ENCODE data around the gene APBB2. TPM values are rescaled to one million over a fixed set of nuclear protein-coding genes. Genes with fewer than 3 reads are reported as not detected.

Gene APBB2
- total and polyA plus RNA-seq, 11 donors: 8.6 to 39.1 (median 26.7) TPM

DNA sequence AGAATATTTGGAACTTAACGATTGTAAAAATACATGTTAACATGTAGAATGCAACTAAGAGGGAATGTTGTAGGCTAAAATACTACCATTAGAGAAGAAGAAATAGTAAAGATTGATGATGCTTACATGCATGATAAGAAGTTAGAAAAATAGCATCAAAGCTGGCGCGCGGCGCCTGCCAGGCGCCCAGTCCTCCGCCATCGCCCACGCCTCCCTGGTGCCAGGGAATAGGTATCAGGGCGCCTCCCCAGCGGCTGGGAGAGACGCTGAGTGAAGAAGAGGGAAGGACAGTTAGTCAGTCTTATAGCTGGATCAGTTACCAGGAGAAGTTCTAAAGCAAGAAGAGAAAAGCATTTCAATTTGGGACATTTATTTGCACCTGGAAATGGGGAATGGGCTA, 428.6 kb downstream of the APBB2 start:
- Histone ChIP-seq H3K27me3 (no peaks in the 10 kb centered on the region), H3K36me3 (no peaks in the 10 kb centered on the region), H3K9me3 (no peaks in the 10 kb centered on the region), H3K4me3 (no peak overlapping the region), H3K27ac (no peak overlapping the region), H3K4me1 (peaks cover 0 to 11% (median 0%) of the 10 kb centered on the region in 12 donors)
- WGBS, 4 donors: 95 to 97% (median 95%) methylated on average over 12 of the region's 12 CpGs
- intact Hi-C loops (cut with DNase I): no loop called here
- no peak for TF ChIP-seq POLR2A (IDR thresholded peaks at IDR 0.05)
- TF ChIP-seq, protein P1, sequence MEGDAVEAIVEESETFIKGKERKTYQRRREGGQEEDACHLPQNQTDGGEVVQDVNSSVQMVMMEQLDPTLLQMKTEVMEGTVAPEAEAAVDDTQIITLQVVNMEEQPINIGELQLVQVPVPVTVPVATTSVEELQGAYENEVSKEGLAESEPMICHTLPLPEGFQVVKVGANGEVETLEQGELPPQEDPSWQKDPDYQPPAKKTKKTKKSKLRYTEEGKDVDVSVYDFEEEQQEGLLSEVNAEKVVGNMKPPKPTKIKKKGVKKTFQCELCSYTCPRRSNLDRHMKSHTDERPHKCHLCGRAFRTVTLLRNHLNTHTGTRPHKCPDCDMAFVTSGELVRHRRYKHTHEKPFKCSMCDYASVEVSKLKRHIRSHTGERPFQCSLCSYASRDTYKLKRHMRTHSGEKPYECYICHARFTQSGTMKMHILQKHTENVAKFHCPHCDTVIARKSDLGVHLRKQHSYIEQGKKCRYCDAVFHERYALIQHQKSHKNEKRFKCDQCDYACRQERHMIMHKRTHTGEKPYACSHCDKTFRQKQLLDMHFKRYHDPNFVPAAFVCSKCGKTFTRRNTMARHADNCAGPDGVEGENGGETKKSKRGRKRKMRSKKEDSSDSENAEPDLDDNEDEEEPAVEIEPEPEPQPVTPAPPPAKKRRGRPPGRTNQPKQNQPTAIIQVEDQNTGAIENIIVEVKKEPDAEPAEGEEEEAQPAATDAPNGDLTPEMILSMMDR (IDR thresholded peaks at IDR 0.05): no peak
- ATAC-seq: no peak
- DNase-seq: no peak

DNA sequence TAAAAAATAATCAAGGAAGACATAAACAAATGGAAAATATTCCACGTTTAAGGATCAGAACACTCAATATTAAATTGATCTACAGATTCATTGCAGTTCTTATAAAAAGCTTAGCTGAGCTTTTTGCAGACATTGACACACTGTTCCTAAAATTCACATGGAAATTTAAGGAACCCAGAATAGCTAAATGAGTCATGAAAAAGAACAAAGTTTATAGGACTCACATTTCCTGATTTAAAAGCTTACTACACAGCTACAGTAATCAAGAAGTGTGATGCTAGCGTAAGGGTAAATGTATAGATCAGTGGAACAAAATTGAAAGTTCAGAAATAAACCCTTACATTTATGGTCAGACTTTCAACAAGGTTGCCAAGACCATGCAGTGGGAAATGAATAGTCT, 431.5 kb downstream of the APBB2 start:
- Histone ChIP-seq H3K4me3 (no peak overlapping the region), H3K4me1 (no peaks in the 10 kb centered on the region), H3K36me3 (no peaks in the 10 kb centered on the region), H3K9me3 (peaks cover 0 to 11% (median 2%) of the 10 kb centered on the region in 12 donors), H3K27me3 (no peaks in the 10 kb centered on the region), H3K27ac (peak overlapping the region in 1 of 12 donors; percentile 3)
- intact Hi-C loops (cut with DNase I): no loop called here
- DNase-seq: no peak
- 78 to 87% (median 87%) methylated on average over 2 of the region's 2 CpGs for WGBS, 4 donors
- ATAC-seq: no peak
- TF ChIP-seq, protein P1 (IDR thresholded peaks at IDR 0.05): no peak
- TF ChIP-seq POLR2A (IDR thresholded peaks at IDR 0.05): no peak

DNA sequence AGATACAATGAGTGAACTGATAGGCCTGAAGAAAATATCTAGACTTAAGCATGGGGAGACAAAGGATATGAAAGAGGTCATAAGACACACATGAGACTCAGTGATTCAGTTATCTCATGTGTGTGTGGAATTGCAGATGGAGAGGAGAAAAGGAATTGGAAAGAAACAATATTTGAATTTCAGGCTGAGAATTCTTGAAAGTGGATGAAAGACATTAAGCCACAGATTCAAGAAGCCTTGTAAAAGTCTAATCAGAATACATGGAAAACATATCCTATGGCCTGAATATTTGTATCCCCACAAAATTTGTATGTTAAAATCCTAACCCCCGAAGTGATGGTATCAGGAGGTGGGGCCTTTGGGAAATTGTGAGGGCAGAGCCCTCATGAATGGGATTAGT, 436.3 kb downstream of the APBB2 start:
- WGBS, 4 donors: 91 to 98% (median 94%) methylated on average over 1 of the region's 1 CpG
- no peak overlapping the region for H3K27ac ChIP-seq
- intact Hi-C loops (cut with DNase I): no loop called here
- H3K4me3 ChIP-seq: no peak overlapping the region
- ATAC-seq: no peak
- no peaks in the 10 kb centered on the region for H3K36me3 ChIP-seq
- no peaks in the 10 kb centered on the region for H3K27me3 ChIP-seq
- DNase-seq: no peak
- TF ChIP-seq POLR2A (IDR thresholded peaks at IDR 0.05): no peak
- TF ChIP-seq, protein P1 (IDR thresholded peaks at IDR 0.05): no peak
- H3K9me3 ChIP-seq: peaks cover 0 to 18% (median 4%) of the 10 kb centered on the region in 12 donors
- no peaks in the 10 kb centered on the region for H3K4me1 ChIP-seq

DNA sequence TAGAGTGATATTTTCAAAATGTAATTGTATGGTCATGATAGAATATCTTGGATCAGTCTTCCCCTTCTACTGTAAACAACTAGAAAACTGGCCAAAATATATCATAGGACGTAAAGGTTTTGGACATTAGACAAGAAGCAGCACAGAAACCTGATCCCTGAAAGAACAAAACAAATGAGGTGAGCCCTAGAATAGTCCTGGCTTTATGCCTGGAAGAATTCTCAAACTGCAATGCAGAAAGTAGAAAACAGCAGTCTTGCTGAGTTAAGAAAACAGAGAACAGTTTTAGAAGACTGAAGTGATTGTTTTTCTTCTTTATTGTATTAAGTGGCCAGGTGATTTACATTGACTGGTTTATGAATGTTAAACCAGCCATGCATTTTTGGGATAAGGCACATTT, 445.1 kb downstream of the APBB2 start:
- H3K27me3 ChIP-seq: no peaks in the 10 kb centered on the region
- H3K36me3 ChIP-seq: no peaks in the 10 kb centered on the region
- H3K9me3 ChIP-seq: no peaks in the 10 kb centered on the region
- no peak overlapping the region for H3K27ac ChIP-seq
- ATAC-seq (no peak), DNase-seq (no peak)
- no peaks in the 10 kb centered on the region for H3K4me1 ChIP-seq
- no peak overlapping the region for H3K4me3 ChIP-seq
- WGBS, 4 donors: 25 to 48% (median 40%) methylated on average over 1 of the region's 1 CpG
- intact Hi-C loops (cut with DNase I): no loop called here
- TF ChIP-seq, protein P1 (IDR thresholded peaks at IDR 0.05): no peak
- TF ChIP-seq POLR2A (IDR thresholded peaks at IDR 0.05): no peak

All from heart left ventricle (tissue), 16 donors.